HepG2 (cell line): ENCODE data around the gene GCN1. TPM values are rescaled to one million over a fixed set of nuclear protein-coding genes. Genes with fewer than 3 reads are reported as not detected.

Experiments used
- ATAC-seq: fragments of 200-7000 bp; cut with Tn5 transposase; 3 replicates; pipeline ENCODE4 v1.9.1; 2020; ENCODE audit warnings: mild to moderate bottlenecking, moderate library complexity
- BruUV-seq: library from RNA; stranded (reverse); fragments of 400-500 nt; replicated peaks from 2 replicates; lab custom pipeline; 2021; lab: Mats Ljungman, UMichigan
- CTCF ChIA-PET: fragments of 300-600 bp; formaldehyde crosslinking; extraction: SDS; loops from one replicate; lab custom pipeline; 2021; ENCODE audit warnings: low total read pairs, inconsistent platforms, low intra/inter-chr PET ratio; lab: Yijun Ruan, JAX
- POLR2A ChIA-PET: fragments of 350-600 bp; sonication (Branson Sonifier 250); formaldehyde crosslinking; loops from one replicate; lab custom pipeline; 2020; ENCODE audit warnings: antibody characterized with exemption, inconsistent platforms; lab: Yijun Ruan, JAX
- DNase-seq: peaks from one replicate; pipeline ENCODE4 v3.0.0-alpha.2; 2015; ENCODE audit warnings: low spot score
- FAIRE-seq: peaks from 3 replicates; lab custom pipeline; 2011; peaks lifted over from hg19 to GRCh38; lab: Jason Lieb, UNC
- H2AFZ ChIP-seq: one replicate; pipeline ENCODE4 v1.6.1; 2011; ENCODE audit warnings: low read length, inconsistent platforms
- H3K27ac ChIP-seq: fragments of 300-600 bp; 3 replicates; pipeline ENCODE4 v1.8.0; 2011; ENCODE audit warnings: mixed run types, mild to moderate bottlenecking, mixed read lengths, low read length, inconsistent platforms; ENCODE audit not compliant: insufficient read depth; ENCODE audit errors: extremely low read length
- H3K27me3 ChIP-seq, 2 experiments: fragments of 200-600 bp in 1 of 2; 2 replicates in 1 of 2; 3 replicates in 1 of 2; pipeline versions ENCODE4 v1.6.0 to v1.8.0; 2011; ENCODE audit warnings: low read length in 2 of 2, mild to moderate bottlenecking in 2 of 2, moderate library complexity in 2 of 2, inconsistent platforms in 1 of 2; ENCODE audit not compliant: insufficient read depth in 2 of 2, control insufficient read depth in 1 of 2
- H3K36me3 ChIP-seq, 2 experiments: fragments of 200-600 bp in 1 of 2; replicated peaks in 1 of 2; 2 replicates in 1 of 2; 3 replicates in 1 of 2; pipeline versions ENCODE4 v1.5.1 to v1.8.0; 2011; ENCODE audit warnings: low read length in 2 of 2, inconsistent platforms in 1 of 2; ENCODE audit not compliant: insufficient read depth in 2 of 2, control insufficient read depth in 1 of 2
- H3K4me1 ChIP-seq: 2 replicates; pipeline ENCODE4 v1.5.1; 2012; ENCODE audit warnings: low read length, inconsistent platforms; ENCODE audit not compliant: insufficient read depth
- H3K4me2 ChIP-seq: 2 replicates; pipeline ENCODE4 v1.6.0; 2011; ENCODE audit warnings: low read depth, low read length, inconsistent platforms
- H3K4me3 ChIP-seq, 3 experiments: fragments of 200-600 bp in 1 of 3; sonication (generic), shearing (Covaris generic) in 1 of 3; replicated peaks in 1 of 3; 2 replicates each; pipeline ENCODE4 v1.5.1; 2011 to 2016; ENCODE audit warnings: low read length in 3 of 3, inconsistent platforms in 2 of 3, low read depth in 2 of 3, mild to moderate bottlenecking in 2 of 3, control low read depth in 1 of 3, mixed read lengths in 1 of 3; ENCODE audit not compliant: insufficient read depth in 1 of 3
- H3K79me2 ChIP-seq: one replicate; pipeline ENCODE4 v1.6.1; 2011; ENCODE audit warnings: low read length, inconsistent platforms; ENCODE audit not compliant: insufficient read depth
- H3K9ac ChIP-seq: 2 replicates; pipeline ENCODE4 v1.6.0; 2011; ENCODE audit warnings: mild to moderate bottlenecking, low read depth, low read length, inconsistent platforms; ENCODE audit not compliant: insufficient read depth
- H3K9me3 ChIP-seq: 2 replicates; pipeline ENCODE4 v1.5.1; 2012; ENCODE audit warnings: mild to moderate bottlenecking, low read length
- H4K20me1 ChIP-seq: 2 replicates; pipeline ENCODE4 v1.6.0; 2011; ENCODE audit warnings: inconsistent platforms, mild to moderate bottlenecking, low read length, moderate library complexity; ENCODE audit not compliant: insufficient read depth
- AGO2 ChIP-seq: fragments of 200-400 bp; formaldehyde crosslinking; optimal IDR thresholded peaks from 2 replicates; pipeline ENCODE3; 2017; ENCODE audit warnings: mild to moderate bottlenecking, low read depth, low read length, moderate library complexity
- CSRNP1 ChIP-seq: sonication (generic); formaldehyde crosslinking; IDR thresholded peaks from 2 replicates; pipeline ENCODE4 v1.8.1; 2023; ENCODE audit warnings: mild to moderate bottlenecking, missing genetic modification reagents
- E2F1 ChIP-seq: sonication (generic); formaldehyde crosslinking; IDR thresholded peaks from 2 replicates; pipeline ENCODE4 v1.5.0; 2020; ENCODE audit warnings: missing genetic modification reagents
- HOXA9 ChIP-seq: sonication (generic); formaldehyde crosslinking; IDR thresholded peaks from 2 replicates; pipeline ENCODE4 v1.8.1; 2022; ENCODE audit warnings: missing genetic modification reagents, mild to moderate bottlenecking, moderate library complexity, borderline replicate concordance
- PRDM15 ChIP-seq: sonication (generic); formaldehyde crosslinking; IDR thresholded peaks from 2 replicates; pipeline ENCODE4 v1.4.0; 2020; ENCODE audit warnings: missing genetic modification reagents
- PREB ChIP-seq: sonication (generic); formaldehyde crosslinking; IDR thresholded peaks from 2 replicates; pipeline ENCODE4 v1.4.0; 2020; ENCODE audit warnings: missing genetic modification reagents
- RAD21 ChIP-seq: fragments of 450-650 bp; formaldehyde crosslinking; IDR thresholded peaks from 2 replicates; pipeline ENCODE4 v1.5.0; 2020; ENCODE audit warnings: mild to moderate bottlenecking
- SALL2 ChIP-seq: sonication (generic); formaldehyde crosslinking; IDR thresholded peaks from 2 replicates; pipeline ENCODE4 v1.8.1; 2023; ENCODE audit warnings: mild to moderate bottlenecking, missing genetic modification reagents, inconsistent platforms
- XRCC5 ChIP-seq: fragments of 200-400 bp; formaldehyde crosslinking; optimal IDR thresholded peaks from 2 replicates; pipeline ENCODE3; 2017; ENCODE audit warnings: mild to moderate bottlenecking, low read length
- ZBTB38 ChIP-seq: sonication (generic); formaldehyde crosslinking; IDR thresholded peaks from 2 replicates; pipeline ENCODE4 v1.5.1; 2020; ENCODE audit warnings: mild to moderate bottlenecking, missing genetic modification reagents
- ZFX ChIP-seq: sonication (generic); formaldehyde crosslinking; IDR thresholded peaks from 2 replicates; pipeline ENCODE4 v1.4.0; 2020; ENCODE audit warnings: mild to moderate bottlenecking, low read depth, missing genetic modification reagents, moderate library complexity
- ZNF724P ChIP-seq: sonication (generic); formaldehyde crosslinking; IDR thresholded peaks from 2 replicates; pipeline ENCODE4 v1.8.0; 2022; ENCODE audit warnings: missing genetic modification reagents, borderline replicate concordance
- WGBS: methylation state at CpG from one replicate; pipeline ENCODE4 v1.1.6; 2017; ENCODE audit warnings: low lambda C conversion rate; 5-methylcytosine and 5-hydroxymethylcytosine counted together
- in situ Hi-C: cut with HindIII; loops from 2 replicates; pipeline ENCODE4 v1.10.0; 2017; ENCODE audit warnings: low pct_unique_long_range_greater_than_20kb; ENCODE audit not compliant: extremely low pct_ligation_motif_present
- intact Hi-C: fragments of 100-400 bp; cut with micrococcal nuclease; formaldehyde crosslinking; loops from one replicate; pipeline ENCODE4 v1.10.0; 2022; ENCODE audit not compliant: unreplicated experiment
- polyA plus RNA-seq, 8 experiments: library from polyadenylated mRNA; depleted of rRNA in 3 of 8; stranded (reverse) in 7 of 8; unstranded in 1 of 8; fragments of >200 nt; fragmentation: Illumina TruSeq in 4 of 8; extraction: Trizol in 4 of 8; gene quantifications; 2 replicates each; pipeline versions ENCODE4 v1.2.1 to v1.2.3, GENCODE V29; 2011 to 2016; ENCODE audit warnings: low read depth in 4 of 8, missing spikeins in 1 of 8, mixed read lengths in 1 of 8; ENCODE audit not compliant: insufficient read depth in 1 of 8
- total RNA-seq, 5 experiments: library from RNA; depleted of rRNA; stranded (reverse); fragments of >200 nt; fragmentation: Illumina TruSeq; extraction: Trizol; gene quantifications; 2 replicates each; pipeline ENCODE4 v1.2.3, GENCODE V29; 2016; ENCODE audit warnings: low read depth in 1 of 5

Gene GCN1
- total and polyA plus RNA-seq, 2 of the 13 experiments (the other 11 are each of a cell fraction or from before 2014, with no cell fraction given), result 58.2 to 83.0 TPM

GRCh38 chr12:120227233-120228040, 32.9 kb upstream of the GCN1 start (continued):
- TF ChIP-seq CSRNP1 (CRISPR knock-in tag), result no peak; the same call in 1 of the 2 replicates

- Histone ChIP-seq H3K4me2 (peak overlapping the region; percentile 36; the same call in 1 of the 2 replicates), H2AFZ (no peak overlapping the region), H4K20me1 (no peaks in the 10 kb centered on the region), H3K36me3 (peaks cover 15 to 29% of the 10 kb centered on the region in 2 experiments), H3K27me3 (no peaks in the 10 kb centered on the region), H3K9ac (no peak overlapping the region), H3K4me3 (no peak overlapping the region), H3K79me2 (peaks cover 2% of the 10 kb centered on the region), H3K9me3 (no peaks in the 10 kb centered on the region), H3K4me1 (peaks cover 78% of the 10 kb centered on the region), H3K27ac (peak overlapping the region; percentile 100)
- ChIA-PET CTCF (no interaction called here), POLR2A (interaction anchor here (5.9 to 8.7 kb wide), 4 partner anchors 6 to 65 kb away, joined by 80 to 461 read pairs (median 322); partner anchors contain the start of genes PXN, RNU4-1, RNU4-2 and RPLP0)
- in situ Hi-C loops (no loop called here), intact Hi-C loops (no loop called here)
- DNase-seq (no peak), ATAC-seq (no peak), FAIRE-seq (peak; percentile 15)
- 90% methylated on average over 7 of the region's 13 CpGs for WGBS
- BruUV-seq, result no TSS peak
- TF ChIP-seq XRCC5, result no peak
- no peak for TF ChIP-seq ZNF724P (CRISPR knock-in tag)
- TF ChIP-seq ZFX (CRISPR knock-in tag), result peak; percentile 20; the same call in 1 of the 2 replicates
- no peak for TF ChIP-seq PRDM15 (CRISPR knock-in tag)
- no peak for TF ChIP-seq E2F1 (CRISPR knock-in tag)
- 0 out of 2 replicates have a peak, but pooled peaks have one; percentile 35 for TF ChIP-seq ZBTB38 (CRISPR knock-in tag)
- peak; percentile 23 for TF ChIP-seq AGO2
- no peak for TF ChIP-seq HOXA9 (CRISPR knock-in tag)
- 0 out of 2 replicates have a peak, but pooled peaks have one; percentile 11 for TF ChIP-seq RAD21 (CRISPR knock-in tag)
- no peak for TF ChIP-seq PREB (CRISPR knock-in tag)
- no peak for TF ChIP-seq SALL2
These were observed 31.5 kb upstream of the GCN1 start for GRCh38 chr12:120225852-120226640.
